ENCODE data around the gene PON3. TPM values are rescaled to one million over a fixed set of nuclear protein-coding genes. Genes with fewer than 3 reads are reported as not detected.
A peak's percentile ranks its signal among the peaks of the same experiment; 100 is the strongest.

Gene PON3
- total and polyA plus RNA-seq, 12 donors, result 0.23 to 2.7 (median 0.64) TPM; not detected in 1

GRCh38 chr7:95436407-95436806 is 40.2 kb upstream of the PON3 start:
- Histone ChIP-seq H3K27ac (no peak overlapping the region), H3K9me3 (no peaks in the 10 kb centered on the region), H3K4me1 (peaks cover 0 to 18% (median 9%) of the 10 kb centered on the region in 9 donors), H3K27me3 (no peaks in the 10 kb centered on the region), H3K4me3 (no peak overlapping the region), H3K36me3 (no peaks in the 10 kb centered on the region)
- TF ChIP-seq, protein P1, sequence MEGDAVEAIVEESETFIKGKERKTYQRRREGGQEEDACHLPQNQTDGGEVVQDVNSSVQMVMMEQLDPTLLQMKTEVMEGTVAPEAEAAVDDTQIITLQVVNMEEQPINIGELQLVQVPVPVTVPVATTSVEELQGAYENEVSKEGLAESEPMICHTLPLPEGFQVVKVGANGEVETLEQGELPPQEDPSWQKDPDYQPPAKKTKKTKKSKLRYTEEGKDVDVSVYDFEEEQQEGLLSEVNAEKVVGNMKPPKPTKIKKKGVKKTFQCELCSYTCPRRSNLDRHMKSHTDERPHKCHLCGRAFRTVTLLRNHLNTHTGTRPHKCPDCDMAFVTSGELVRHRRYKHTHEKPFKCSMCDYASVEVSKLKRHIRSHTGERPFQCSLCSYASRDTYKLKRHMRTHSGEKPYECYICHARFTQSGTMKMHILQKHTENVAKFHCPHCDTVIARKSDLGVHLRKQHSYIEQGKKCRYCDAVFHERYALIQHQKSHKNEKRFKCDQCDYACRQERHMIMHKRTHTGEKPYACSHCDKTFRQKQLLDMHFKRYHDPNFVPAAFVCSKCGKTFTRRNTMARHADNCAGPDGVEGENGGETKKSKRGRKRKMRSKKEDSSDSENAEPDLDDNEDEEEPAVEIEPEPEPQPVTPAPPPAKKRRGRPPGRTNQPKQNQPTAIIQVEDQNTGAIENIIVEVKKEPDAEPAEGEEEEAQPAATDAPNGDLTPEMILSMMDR (IDR thresholded peaks at IDR 0.05), result no peak
- WGBS, 2 donors, result 64 to 85% methylated on average over 4 of the region's 4 CpGs
- ATAC-seq (no peak), DNase-seq (no peak)
- intact Hi-C loops (cut with DNase I), result loop anchor here in 1 of 10 donors (5.0 kb wide), 1 partner anchor 41 kb away; no protein-coding TSS in a partner anchor

GRCh38 chr7:95435422-95435780 is 39.2 kb upstream of the PON3 start:
- Histone ChIP-seq H3K27ac (peak overlapping the region; percentile 65 to 98 (median 92)), H3K9me3 (no peaks in the 10 kb centered on the region), H3K4me1 (peaks cover 0 to 18% (median 9%) of the 10 kb centered on the region in 9 donors), H3K4me3 (peak overlapping the region; percentile 50 to 90 (median 80)), H3K36me3 (no peaks in the 10 kb centered on the region), H3K27me3 (no peaks in the 10 kb centered on the region)
- 54 to 58% methylated on average over 9 of the region's 9 CpGs for WGBS, 2 donors
- DNase-seq (peak in 1 of 2 donors; percentile 6), ATAC-seq (peak in 3 of 8 donors; percentile 7 to 31 (median 9))
- TF ChIP-seq, protein P1 (IDR thresholded peaks at IDR 0.05), result no peak
- intact Hi-C loops (cut with DNase I), result loop anchor here in 1 of 10 donors (5.0 kb wide), 1 partner anchor 42 kb away; no protein-coding TSS in a partner anchor

DNA sequence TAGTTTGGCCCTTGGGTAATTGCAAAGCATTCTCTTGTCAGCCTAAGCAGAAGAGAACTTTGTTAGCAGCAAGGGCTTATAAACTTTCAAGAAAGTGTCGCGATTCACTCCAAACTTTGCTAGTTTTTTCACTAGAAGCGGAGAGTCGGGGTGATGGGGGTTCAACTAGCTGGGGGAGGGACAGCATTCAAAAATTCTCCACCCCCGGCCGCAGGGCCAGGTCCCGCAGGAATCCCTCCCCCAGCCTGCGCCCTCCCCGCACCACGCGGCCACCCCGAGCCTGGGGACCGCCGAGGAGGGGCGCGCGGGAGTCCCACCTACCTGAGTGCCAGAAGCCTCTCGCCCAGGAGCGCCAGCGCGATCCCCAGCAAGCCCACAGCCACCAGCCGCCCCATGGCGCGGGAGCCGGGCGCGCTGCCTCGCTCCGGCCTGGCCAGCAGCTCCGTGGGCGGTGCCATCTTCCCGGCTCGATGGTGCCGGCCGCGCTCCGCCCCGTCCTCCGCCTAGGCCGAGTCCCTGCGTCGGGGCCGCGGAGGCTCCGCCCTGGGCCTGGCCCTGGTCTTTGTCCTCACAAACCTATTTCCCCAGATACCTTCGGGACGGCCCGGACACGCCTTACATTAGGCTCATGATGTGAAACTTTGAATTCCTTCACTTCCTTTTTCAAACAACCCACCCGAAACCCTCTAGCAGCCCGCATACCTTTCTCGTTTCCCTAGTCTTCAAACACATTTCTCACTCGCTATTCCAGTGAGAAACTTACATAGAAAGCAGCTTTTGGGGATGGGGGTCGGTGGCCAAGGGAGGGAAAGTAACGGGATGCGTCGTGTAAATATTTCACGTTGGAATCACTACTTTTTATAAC is 38.6 kb upstream of the PON3 start, which contains the start of gene PON2:
PON2 (minus strand) TSS at position 472 of the 865 bp plus-strand sequence; CDS start at position 395, 77 bp downstream.
- ATAC-seq, result peak; percentile 98 to 100 (median 98)
- DNase-seq, result peak; percentile 73 to 86
- H3K36me3 ChIP-seq, result no peaks in the 10 kb centered on the region
- peak within 1 kb of the TSS; percentile 50 to 90 (median 80) for H3K4me3 ChIP-seq
- H3K27me3 ChIP-seq, result no peaks in the 10 kb centered on the region
- intact Hi-C loops (cut with DNase I), result loop anchor here in 1 of 10 donors (5.0 kb wide), 1 partner anchor 43 kb away; no protein-coding TSS in a partner anchor
- H3K4me1 ChIP-seq, result peaks cover 0 to 18% (median 9%) of the 10 kb centered on the region in 9 donors
- TF ChIP-seq, protein P1 (IDR thresholded peaks at IDR 0.05), result peak in 2 of 9 donors; percentile 3 to 6
- no peaks in the 10 kb centered on the region for H3K9me3 ChIP-seq
- WGBS, 2 donors, result 0 to 1% methylated on average over 58 of the region's 58 CpGs
- H3K27ac ChIP-seq, result peak within 1 kb of the TSS; percentile 65 to 98 (median 92)

DNA sequence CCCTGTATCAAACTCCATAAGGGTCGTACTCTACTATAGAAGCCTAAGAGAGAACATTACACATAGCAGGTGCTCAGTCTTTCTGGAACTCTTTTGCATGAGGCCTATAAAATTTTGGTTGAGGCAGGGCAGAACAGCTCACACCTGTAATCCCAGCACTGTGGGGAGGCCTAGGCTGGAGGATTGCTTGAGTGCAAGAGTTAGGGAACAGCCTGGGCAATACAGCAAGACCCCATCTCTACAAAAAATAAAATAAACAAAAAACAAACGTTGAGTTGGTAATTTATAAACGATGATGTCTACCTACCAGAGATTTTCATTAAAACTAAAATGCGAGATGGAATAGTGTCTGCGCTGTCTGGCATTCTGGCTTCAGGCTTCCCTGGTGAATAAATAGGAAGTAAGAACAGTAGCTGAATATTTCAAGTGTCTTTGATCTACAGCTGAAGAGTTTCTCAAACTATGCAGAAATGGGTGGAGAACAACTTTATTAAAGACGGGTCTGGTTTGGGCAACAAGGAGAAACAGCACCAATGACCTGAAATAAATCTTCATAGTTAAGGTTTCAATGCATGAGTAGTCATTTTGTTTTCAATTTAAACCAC is 37.9 kb upstream of the PON3 start:
- 45 to 51% methylated on average over 6 of the region's 6 CpGs for WGBS, 2 donors
- TF ChIP-seq, protein P1 (IDR thresholded peaks at IDR 0.05), result no peak
- ATAC-seq (peak in 3 of 8 donors; percentile 3 to 18 (median 16)), DNase-seq (no peak)
- peaks cover 0 to 18% (median 9%) of the 10 kb centered on the region in 9 donors for H3K4me1 ChIP-seq
- peak overlapping the region; percentile 65 to 98 (median 92) for H3K27ac ChIP-seq
- H3K4me3 ChIP-seq, result peak overlapping the region; percentile 50 to 90 (median 80)
- H3K36me3 ChIP-seq, result peaks cover 0 to 6% (median 0%) of the 10 kb centered on the region in 9 donors
- no peaks in the 10 kb centered on the region for H3K27me3 ChIP-seq
- intact Hi-C loops (cut with DNase I), result no loop called here
- peaks cover 0 to 4% (median 0%) of the 10 kb centered on the region in 11 donors for H3K9me3 ChIP-seq
